Measurements from ENCODE around the gene FCRLA.

FCRLA gene

DNA sequence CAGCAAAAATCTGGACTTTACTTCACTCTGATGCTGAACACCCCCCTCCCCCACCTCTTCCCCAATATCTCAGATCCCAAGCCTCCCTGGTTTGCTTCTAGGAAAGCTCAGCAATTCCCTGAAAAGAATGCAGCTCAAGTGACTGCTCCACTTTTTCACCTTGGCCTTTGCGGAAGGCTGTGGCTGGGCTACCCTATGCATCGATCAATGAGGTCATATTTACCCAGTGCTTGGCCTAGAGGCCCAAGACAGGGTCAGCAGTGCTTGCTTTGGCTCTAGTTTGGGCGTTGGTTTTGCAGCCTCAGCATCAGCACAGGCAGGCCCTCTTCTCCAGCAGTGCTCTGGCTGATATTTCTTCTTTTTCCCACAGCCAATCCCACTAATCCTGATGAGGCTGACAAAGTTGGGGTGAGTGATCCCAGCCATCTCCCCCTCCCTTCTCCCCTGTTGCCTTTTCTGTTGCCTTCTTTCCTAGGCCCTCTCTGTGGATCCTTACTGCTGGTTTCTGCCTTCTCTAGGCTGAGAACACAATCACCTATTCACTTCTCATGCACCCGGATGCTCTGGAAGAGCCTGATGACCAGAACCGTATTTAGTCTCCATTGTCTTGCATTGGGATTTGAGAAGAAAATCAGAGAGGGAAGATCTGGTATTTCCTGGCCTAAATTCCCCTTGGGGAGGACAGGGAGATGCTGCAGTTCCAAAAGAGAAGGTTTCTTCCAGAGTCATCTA, 29.9 kb upstream of the FCRLA start (continued):
- TF ChIP-seq ZNF549 (tag by site-specific recombination; IDR thresholded peaks at IDR 0.05) (no peak), ZNF175 (tag by site-specific recombination; IDR thresholded peaks at IDR 0.05) (no peak), ZNF221 (tag by site-specific recombination; IDR thresholded peaks at IDR 0.05; ENCODE audit: borderline replicate concordance) (no peak)

DNA sequence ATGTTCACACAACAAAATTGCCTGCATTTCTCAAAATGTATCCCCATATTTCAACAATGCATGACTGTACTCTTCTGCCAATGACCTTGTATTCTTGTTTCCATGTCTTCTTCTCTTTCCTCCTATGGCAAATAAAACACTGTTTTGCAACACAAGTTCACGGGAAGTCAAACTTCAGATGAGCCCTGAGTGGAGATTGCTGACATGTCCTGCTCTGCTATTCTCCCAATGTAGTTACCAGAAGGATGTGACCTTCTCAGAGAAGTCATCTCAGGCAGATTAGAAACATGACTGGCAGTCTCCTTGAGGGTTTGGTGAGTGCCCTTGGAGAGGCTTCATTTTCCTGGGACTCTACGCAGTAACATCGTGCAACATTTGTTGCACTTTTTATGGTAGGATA, 28.5 kb upstream of the FCRLA start:
- Histone ChIP-seq H3K9me3 (ENCODE audit: control insufficient read depth, insufficient read depth, low read depth, low read length) (no peaks in the 10 kb centered on the region), H3K4me1 (ENCODE audit: control insufficient read depth, insufficient read depth, low read length) (no peaks in the 10 kb centered on the region), H3K4me3 (ENCODE audit: low read depth, low read length) (no peak overlapping the region), H3K27ac (ENCODE audit: extremely low read depth, low read depth, low read length) (no peak overlapping the region), H3K36me3 (ENCODE audit: control insufficient read depth in 2 of 2, insufficient read depth in 1 of 2, low read length in 2 of 2) (no peaks in the 10 kb centered on the region)
- POLR2A ChIA-PET, result no interaction called here
- no peak for TF ChIP-seq ZNF555 (tag by site-specific recombination; conservative IDR thresholded peaks at IDR 0.05)
- TF ChIP-seq ZNF707 (tag by site-specific recombination; IDR thresholded peaks at IDR 0.05), result no peak
- TF ChIP-seq ZNF350 (tag by site-specific recombination; IDR thresholded peaks at IDR 0.05), result no peak
- TF ChIP-seq ZNF654 (tag by site-specific recombination; IDR thresholded peaks at IDR 0.05; ENCODE audit: low read depth), result no peak
- no peak for TF ChIP-seq REPIN1 (tag by site-specific recombination; IDR thresholded peaks at IDR 0.05; ENCODE audit: low read depth)
- TF ChIP-seq, protein P1, sequence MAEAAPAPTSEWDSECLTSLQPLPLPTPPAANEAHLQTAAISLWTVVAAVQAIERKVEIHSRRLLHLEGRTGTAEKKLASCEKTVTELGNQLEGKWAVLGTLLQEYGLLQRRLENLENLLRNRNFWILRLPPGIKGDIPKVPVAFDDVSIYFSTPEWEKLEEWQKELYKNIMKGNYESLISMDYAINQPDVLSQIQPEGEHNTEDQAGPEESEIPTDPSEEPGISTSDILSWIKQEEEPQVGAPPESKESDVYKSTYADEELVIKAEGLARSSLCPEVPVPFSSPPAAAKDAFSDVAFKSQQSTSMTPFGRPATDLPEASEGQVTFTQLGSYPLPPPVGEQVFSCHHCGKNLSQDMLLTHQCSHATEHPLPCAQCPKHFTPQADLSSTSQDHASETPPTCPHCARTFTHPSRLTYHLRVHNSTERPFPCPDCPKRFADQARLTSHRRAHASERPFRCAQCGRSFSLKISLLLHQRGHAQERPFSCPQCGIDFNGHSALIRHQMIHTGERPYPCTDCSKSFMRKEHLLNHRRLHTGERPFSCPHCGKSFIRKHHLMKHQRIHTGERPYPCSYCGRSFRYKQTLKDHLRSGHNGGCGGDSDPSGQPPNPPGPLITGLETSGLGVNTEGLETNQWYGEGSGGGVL (tag by site-specific recombination; IDR thresholded peaks at IDR 0.05), result no peak
- TF ChIP-seq, protein P2, sequence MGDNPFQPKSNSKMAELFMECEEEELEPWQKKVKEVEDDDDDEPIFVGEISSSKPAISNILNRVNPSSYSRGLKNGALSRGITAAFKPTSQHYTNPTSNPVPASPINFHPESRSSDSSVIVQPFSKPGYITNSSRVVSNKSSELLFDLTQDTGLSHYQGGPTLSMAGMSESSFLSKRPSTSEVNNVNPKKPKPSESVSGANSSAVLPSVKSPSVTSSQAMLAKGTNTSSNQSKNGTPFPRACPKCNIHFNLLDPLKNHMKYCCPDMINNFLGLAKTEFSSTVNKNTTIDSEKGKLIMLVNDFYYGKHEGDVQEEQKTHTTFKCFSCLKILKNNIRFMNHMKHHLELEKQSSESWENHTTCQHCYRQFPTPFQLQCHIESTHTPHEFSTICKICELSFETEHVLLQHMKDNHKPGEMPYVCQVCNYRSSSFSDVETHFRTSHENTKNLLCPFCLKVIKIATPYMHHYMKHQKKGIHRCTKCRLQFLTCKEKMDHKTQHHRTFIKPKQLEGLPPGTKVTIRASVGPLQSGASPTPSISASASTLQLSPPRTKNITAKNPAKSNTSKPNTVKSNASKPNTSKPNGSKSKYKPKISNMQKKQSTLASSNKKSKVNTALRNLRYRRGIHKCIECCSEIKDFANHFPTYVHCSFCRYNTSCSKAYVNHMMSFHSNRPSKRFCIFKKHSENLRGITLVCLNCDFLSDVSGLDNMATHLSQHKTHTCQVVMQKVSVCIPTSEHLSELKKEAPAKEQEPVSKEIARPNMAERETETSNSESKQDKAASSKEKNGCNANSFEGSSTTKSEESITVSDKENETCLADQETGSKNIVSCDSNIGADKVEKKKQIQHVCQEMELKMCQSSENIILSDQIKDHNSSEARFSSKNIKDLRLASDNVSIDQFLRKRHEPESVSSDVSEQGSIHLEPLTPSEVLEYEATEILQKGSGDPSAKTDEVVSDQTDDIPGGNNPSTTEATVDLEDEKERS (tag by site-specific recombination; IDR thresholded peaks at IDR 0.05), result no peak
- no peak for TF ChIP-seq ZSCAN30 (tag by site-specific recombination; IDR thresholded peaks at IDR 0.05)
- CTCF ChIA-PET, result no interaction called here

DNA sequence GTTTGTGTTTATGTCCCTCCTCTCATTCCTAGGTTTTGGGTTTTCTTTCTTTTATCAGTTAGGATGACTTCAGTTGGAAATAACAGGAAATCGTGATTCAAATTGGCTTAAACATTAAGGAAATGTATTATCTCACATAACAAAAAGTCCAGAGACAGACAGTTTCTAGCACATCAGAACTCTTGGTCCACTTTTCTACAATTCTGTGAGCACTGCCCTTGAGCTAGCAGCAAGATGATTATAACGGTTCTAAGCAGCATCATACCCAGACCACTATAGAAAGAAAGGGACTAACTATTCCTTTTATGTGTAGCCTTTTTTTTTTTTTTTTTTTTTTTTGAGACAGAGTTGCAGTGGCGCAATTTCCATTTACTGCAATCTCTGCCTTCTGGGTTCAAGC, 25.1 kb upstream of the FCRLA start:
- Histone ChIP-seq H3K27ac (ENCODE audit: extremely low read depth, low read depth, low read length) (no peak overlapping the region), H3K4me1 (ENCODE audit: control insufficient read depth, insufficient read depth, low read length) (no peaks in the 10 kb centered on the region), H3K9me3 (ENCODE audit: control insufficient read depth, insufficient read depth, low read depth, low read length) (no peaks in the 10 kb centered on the region), H3K36me3 (ENCODE audit: control insufficient read depth in 2 of 2, insufficient read depth in 1 of 2, low read length in 2 of 2) (no peaks in the 10 kb centered on the region), H3K4me3 (ENCODE audit: low read depth, low read length) (no peak overlapping the region)
- TF ChIP-seq ZNF202 (tag by site-specific recombination; IDR thresholded peaks at IDR 0.05; ENCODE audit: borderline replicate concordance), result no peak
- TF ChIP-seq, protein P3, sequence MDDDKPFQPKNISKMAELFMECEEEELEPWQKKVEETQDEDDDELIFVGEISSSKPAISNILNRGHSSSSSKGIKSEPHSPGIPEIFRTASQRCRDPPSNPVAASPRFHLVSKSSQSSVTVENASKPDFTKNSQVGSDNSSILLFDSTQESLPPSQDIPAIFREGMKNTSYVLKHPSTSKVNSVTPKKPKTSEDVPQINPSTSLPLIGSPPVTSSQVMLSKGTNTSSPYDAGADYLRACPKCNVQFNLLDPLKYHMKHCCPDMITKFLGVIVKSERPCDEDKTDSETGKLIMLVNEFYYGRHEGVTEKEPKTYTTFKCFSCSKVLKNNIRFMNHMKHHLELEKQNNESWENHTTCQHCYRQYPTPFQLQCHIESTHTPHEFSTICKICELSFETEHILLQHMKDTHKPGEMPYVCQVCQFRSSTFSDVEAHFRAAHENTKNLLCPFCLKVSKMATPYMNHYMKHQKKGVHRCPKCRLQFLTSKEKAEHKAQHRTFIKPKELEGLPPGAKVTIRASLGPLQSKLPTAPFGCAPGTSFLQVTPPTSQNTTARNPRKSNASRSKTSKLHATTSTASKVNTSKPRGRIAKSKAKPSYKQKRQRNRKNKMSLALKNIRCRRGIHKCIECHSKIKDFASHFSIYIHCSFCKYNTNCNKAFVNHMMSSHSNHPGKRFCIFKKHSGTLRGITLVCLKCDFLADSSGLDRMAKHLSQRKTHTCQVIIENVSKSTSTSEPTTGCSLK (tag by site-specific recombination; IDR thresholded peaks at IDR 0.05), result no peak
- TF ChIP-seq ZNF530 (tag by site-specific recombination; IDR thresholded peaks at IDR 0.05; ENCODE audit: low read depth), result no peak
- TF ChIP-seq ZNF311 (tag by site-specific recombination; IDR thresholded peaks at IDR 0.05; ENCODE audit: borderline replicate concordance), result no peak
- no peak for TF ChIP-seq HOXD13 (CRISPR knock-in tag; IDR thresholded peaks at IDR 0.05; ENCODE audit: borderline replicate concordance)
- TF ChIP-seq ZNF266 (tag by site-specific recombination; IDR thresholded peaks at IDR 0.05; ENCODE audit: low read depth), result no peak
- no peak for TF ChIP-seq ZNF560 (tag by site-specific recombination; IDR thresholded peaks at IDR 0.05; ENCODE audit: borderline replicate concordance)
- no peak for TF ChIP-seq ZNF114 (tag by site-specific recombination; IDR thresholded peaks at IDR 0.05)
- TF ChIP-seq ZBTB20 (tag by site-specific recombination; IDR thresholded peaks at IDR 0.05), result no peak
- ChIA-PET CTCF (no interaction called here), POLR2A (no interaction called here)

All from HEK293 (cell line).